Glutamatergic neuron (in vitro differentiated cells): Measurements from ENCODE around the gene PTPRN. TPM values are rescaled to one million over a fixed set of nuclear protein-coding genes. Genes with fewer than 3 reads are reported as not detected.
"Not testable (repeated sequence)": the region's sequence is repeated elsewhere in the genome, so short reads cannot be mapped to it uniquely, and the experiment has no call there.

Experiments
- DNase-seq: peaks from one replicate; pipeline ENCODE4 v3.0.0; 2022
- H3K27ac Mint-ChIP-seq: one replicate; pipeline ENCODE4 v1.8.0; 2020; ENCODE audit warnings: mild to moderate bottlenecking, mixed read lengths, inconsistent platforms; ENCODE audit not compliant: unreplicated experiment
- H3K27me3 Mint-ChIP-seq: one replicate; pipeline ENCODE4 v1.8.0; 2020; ENCODE audit warnings: mild to moderate bottlenecking, moderate library complexity, mixed read lengths, inconsistent platforms; ENCODE audit not compliant: unreplicated experiment
- H3K36me3 Mint-ChIP-seq: one replicate; pipeline ENCODE4 v1.8.0; 2020; ENCODE audit warnings: mild to moderate bottlenecking, mixed read lengths, inconsistent platforms; ENCODE audit not compliant: unreplicated experiment
- H3K4me1 Mint-ChIP-seq: one replicate; pipeline ENCODE4 v1.8.0; 2020; ENCODE audit warnings: mild to moderate bottlenecking, low read depth, mixed read lengths, inconsistent platforms; ENCODE audit not compliant: unreplicated experiment
- H3K4me3 Mint-ChIP-seq: one replicate; pipeline ENCODE4 v1.8.0; 2020; ENCODE audit warnings: mild to moderate bottlenecking, mixed read lengths, inconsistent platforms; ENCODE audit not compliant: unreplicated experiment
- H3K9me3 Mint-ChIP-seq: one replicate; pipeline ENCODE4 v1.8.0; 2020; ENCODE audit warnings: mild to moderate bottlenecking, moderate library complexity, mixed read lengths, inconsistent platforms; ENCODE audit not compliant: unreplicated experiment
- total RNA-seq: library from RNA; stranded (reverse); fragmentation: NEBNext Ultra II Directional; extraction: Animal tissue kit (Norgen Biotek cat#: 25700); gene quantifications from one replicate; pipeline ENCODE4 v1.2.1, GENCODE V29; 2021; ENCODE audit not compliant: unreplicated experiment
- TF ChIP-seq, protein P1 (sequence below): fragments of 200-600 bp; sonication (generic); IDR thresholded peaks from one replicate; pipeline ENCODE4 v1.5.0; 2021; ENCODE audit not compliant: partially characterized antibody, unreplicated experiment

Gene PTPRN
- total RNA-seq, 1 donor from 2014 or later: 104 TPM

DNA sequence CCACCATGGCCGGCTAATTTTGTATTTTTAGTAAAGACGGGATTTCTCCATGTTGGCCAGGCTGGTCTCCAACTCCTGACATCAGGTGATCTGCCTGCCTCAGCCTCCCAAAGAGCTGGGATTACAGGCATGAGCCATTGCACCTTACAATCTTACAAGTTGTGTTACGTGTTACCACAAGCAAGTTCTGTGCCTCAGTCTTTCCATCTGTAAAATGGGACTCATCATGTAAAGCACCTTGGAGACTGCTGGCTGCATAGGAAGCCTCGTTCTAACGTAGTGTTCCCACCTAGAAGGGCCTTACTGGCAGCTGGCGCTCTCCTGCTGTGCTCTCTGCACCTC lies 20.0 kb downstream of the PTPRN start:
- Mint-ChIP-seq H3K4me1 (peaks cover 9% of the 10 kb centered on the region), H3K27ac (no peak overlapping the region), H3K27me3 (peaks cover 3% of the 10 kb centered on the region), H3K9me3 (peaks cover 4% of the 10 kb centered on the region), H3K4me3 (no peak overlapping the region), H3K36me3 (no peaks in the 10 kb centered on the region)
- TF ChIP-seq, protein P1, sequence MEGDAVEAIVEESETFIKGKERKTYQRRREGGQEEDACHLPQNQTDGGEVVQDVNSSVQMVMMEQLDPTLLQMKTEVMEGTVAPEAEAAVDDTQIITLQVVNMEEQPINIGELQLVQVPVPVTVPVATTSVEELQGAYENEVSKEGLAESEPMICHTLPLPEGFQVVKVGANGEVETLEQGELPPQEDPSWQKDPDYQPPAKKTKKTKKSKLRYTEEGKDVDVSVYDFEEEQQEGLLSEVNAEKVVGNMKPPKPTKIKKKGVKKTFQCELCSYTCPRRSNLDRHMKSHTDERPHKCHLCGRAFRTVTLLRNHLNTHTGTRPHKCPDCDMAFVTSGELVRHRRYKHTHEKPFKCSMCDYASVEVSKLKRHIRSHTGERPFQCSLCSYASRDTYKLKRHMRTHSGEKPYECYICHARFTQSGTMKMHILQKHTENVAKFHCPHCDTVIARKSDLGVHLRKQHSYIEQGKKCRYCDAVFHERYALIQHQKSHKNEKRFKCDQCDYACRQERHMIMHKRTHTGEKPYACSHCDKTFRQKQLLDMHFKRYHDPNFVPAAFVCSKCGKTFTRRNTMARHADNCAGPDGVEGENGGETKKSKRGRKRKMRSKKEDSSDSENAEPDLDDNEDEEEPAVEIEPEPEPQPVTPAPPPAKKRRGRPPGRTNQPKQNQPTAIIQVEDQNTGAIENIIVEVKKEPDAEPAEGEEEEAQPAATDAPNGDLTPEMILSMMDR: no peak
- no peak for DNase-seq

DNA sequence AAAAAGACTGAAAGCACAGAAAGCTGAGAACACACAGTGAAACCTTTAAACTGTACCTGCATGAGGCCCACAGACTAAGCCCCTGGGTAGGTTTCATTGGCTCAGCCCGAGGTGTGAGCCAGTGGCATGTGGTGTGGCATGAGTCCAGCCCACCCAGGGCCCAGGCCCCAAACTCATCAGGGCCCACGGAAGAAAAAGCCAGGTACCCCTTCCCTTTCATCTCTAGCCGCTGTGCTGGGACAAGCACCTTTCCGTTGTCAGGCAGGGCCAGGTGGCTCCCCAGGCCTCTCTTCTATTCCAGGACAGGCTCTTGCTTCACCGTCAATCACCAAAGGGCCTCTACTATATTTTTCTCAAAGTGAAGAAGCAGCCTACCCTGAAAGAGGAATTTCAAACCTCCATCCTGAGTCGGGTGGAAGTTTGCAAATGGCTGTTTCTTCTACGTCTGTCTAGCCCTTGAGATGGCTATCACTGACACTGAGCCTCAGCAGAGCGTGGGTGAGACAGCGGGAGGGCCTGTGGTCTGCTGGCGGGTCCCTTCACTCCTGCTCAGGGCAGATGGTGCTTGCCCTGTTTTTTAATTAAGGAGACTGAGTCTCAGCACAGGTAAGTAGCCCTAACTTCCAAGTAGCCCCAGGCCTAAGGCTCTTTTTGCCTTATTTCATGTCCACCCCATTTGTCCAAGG lies 21.5 kb downstream of the PTPRN start:
- Mint-ChIP-seq H3K27me3 (no peaks in the 10 kb centered on the region), H3K36me3 (no peaks in the 10 kb centered on the region), H3K9me3 (peaks cover 2% of the 10 kb centered on the region), H3K4me3 (no peak overlapping the region), H3K4me1 (peaks cover 12% of the 10 kb centered on the region), H3K27ac (no peak overlapping the region)
- DNase-seq: no peak
- TF ChIP-seq, protein P1: no peak

DNA sequence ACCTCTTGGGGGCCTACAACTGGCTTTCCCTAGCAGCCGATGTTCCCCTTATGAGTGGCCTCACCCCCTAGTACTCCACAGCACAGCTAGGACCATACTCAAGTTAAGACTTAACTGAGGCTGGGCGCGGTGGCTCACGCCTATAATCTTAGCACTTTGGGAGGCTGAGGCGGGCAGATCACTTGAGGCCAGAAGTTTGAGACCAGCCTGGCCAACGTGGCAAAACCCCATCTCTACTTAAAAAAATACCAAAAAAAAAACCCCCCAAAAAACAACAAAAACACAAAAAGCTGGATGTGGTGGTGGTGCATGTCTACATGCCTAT lies 22.1 kb downstream of the PTPRN start:
- H3K4me1 Mint-ChIP-seq: peaks cover 13% of the 10 kb centered on the region
- not testable (repeated sequence) for H3K27ac Mint-ChIP-seq, DNase-seq, H3K27me3 Mint-ChIP-seq, H3K36me3 Mint-ChIP-seq, H3K4me3 Mint-ChIP-seq, H3K9me3 Mint-ChIP-seq

DNA sequence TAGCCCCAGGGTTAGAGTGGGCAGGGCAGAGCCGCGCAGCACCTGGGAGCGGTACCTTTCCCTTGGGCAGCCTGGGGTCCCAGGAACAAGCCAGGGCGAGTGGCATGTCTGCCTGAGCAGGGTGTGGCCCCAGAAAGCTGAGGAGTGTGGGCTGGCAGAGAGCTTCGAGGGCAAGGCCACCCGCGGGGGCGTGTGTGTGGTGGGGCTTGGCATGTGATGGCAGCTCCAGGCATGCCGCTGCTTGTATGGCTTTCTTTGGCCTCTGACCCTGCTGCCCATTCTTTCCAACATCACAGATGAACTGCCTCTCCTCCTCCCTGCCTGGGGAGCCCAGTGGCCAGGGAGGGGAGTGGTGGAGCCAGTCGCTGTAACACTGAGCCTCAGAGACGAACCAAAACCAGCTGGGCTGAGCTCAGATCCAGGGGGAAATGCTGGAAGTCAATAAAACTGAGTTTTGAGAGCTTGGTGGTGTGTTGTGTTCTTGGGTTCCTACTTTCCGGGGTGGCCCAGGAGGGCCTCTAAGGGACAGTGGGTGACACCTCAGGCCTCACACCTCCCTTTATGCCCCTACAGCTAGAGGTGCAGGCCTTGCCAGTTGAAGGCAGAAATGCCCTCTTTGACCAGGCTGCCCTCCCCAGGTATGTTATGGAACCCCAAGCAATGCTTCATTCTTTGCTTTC lies 22.6 kb downstream of the PTPRN start:
- DNase-seq: no peak
- H3K9me3 Mint-ChIP-seq: peaks cover 2% of the 10 kb centered on the region
- H3K27ac Mint-ChIP-seq: no peak overlapping the region
- H3K4me3 Mint-ChIP-seq: peak overlapping the region; percentile 18
- no peaks in the 10 kb centered on the region for H3K27me3 Mint-ChIP-seq
- peaks cover 14% of the 10 kb centered on the region for H3K4me1 Mint-ChIP-seq
- no peaks in the 10 kb centered on the region for H3K36me3 Mint-ChIP-seq
- TF ChIP-seq, protein P1: no peak

DNA sequence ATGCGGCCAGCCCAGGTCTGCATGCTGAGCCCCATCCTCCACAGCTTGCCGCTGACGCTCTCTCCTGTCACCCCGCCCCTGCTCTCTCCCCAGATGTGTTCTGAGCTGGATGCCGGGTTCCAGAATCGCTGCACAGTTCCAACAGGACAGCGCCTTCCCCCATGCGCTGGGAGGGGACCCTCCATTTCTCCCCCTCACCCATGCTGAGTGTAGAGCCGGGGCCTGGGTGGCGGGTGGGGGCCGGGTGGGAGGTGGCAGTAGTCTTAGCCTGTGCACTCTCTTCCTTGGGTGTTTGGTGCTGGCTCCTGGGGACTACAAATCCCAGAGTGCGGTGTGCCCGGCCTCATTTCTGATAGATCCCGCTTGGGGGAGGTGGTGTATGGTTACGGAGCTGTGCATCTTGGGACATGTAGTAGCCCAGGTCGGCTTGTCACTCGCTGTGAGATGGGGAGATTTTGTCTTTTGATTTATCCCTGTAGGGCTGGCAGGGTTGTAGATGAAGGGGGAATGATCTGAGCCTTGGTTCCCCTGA lies 23.2 kb downstream of the PTPRN start:
- TF ChIP-seq, protein P1: no peak
- H3K9me3 Mint-ChIP-seq: peaks cover 2% of the 10 kb centered on the region
- H3K27ac Mint-ChIP-seq: no peak overlapping the region
- H3K4me1 Mint-ChIP-seq: peaks cover 19% of the 10 kb centered on the region
- H3K4me3 Mint-ChIP-seq: peak overlapping the region; percentile 18
- H3K36me3 Mint-ChIP-seq: no peaks in the 10 kb centered on the region
- peak; percentile 73 for DNase-seq
- H3K27me3 Mint-ChIP-seq: no peaks in the 10 kb centered on the region
